Heart left ventricle (tissue), 16 donors: ENCODE data around the gene C1QTNF12. TPM values are rescaled to one million over a fixed set of nuclear protein-coding genes. Genes with fewer than 3 reads are reported as not detected.
A peak's percentile ranks its signal among the peaks of the same experiment; 100 is the strongest.

Experiments
- ATAC-seq, 4 donors: fragments of 200-7000 bp; cut with Tn5 transposase; one replicate each; pipeline ENCODE4 v1.9.1; 2020 to 2022; ENCODE audit warnings: moderate library complexity in 4 of 4, mild to moderate bottlenecking in 3 of 4, moderate number of reproducible peaks in 1 of 4
- DNase-seq, 5 donors: peaks; one replicate each; pipeline ENCODE4 v3.0.0-alpha.2; 2020
- H3K27ac ChIP-seq, 12 donors: fragments of 200-600 bp; sonication (generic) in 4 of 12; one replicate each; pipeline versions ENCODE4 v1.5.0 to v1.8.0; 2016 to 2022; ENCODE audit warnings: mild to moderate bottlenecking in 2 of 12
- H3K27me3 ChIP-seq, 9 donors: fragments of 200-600 bp; sonication (generic) in 2 of 9; one replicate each; pipeline versions ENCODE4 v1.5.1 to v1.8.0; 2016 to 2022; ENCODE audit warnings: mild to moderate bottlenecking in 3 of 9
- H3K36me3 ChIP-seq, 9 donors: fragments of 200-600 bp; sonication (generic) in 2 of 9; one replicate each; pipeline versions ENCODE4 v1.5.0 to v1.8.0; 2018 to 2022; ENCODE audit warnings: mild to moderate bottlenecking in 2 of 9
- H3K4me1 ChIP-seq, 12 donors: fragments of 200-600 bp; sonication (generic) in 4 of 12; one replicate each; pipeline versions ENCODE4 v1.5.0 to v1.8.0; 2016 to 2022; ENCODE audit warnings: mild to moderate bottlenecking in 3 of 12
- H3K4me3 ChIP-seq, 12 donors: fragments of 200-600 bp; sonication (generic) in 4 of 12; one replicate each; pipeline versions ENCODE4 v1.5.0 to v1.8.0; 2017 to 2022; ENCODE audit warnings: mild to moderate bottlenecking in 9 of 12, moderate library complexity in 4 of 12
- H3K9me3 ChIP-seq, 12 donors: fragments of 200-600 bp; sonication (generic) in 4 of 12; one replicate each; pipeline versions ENCODE4 v1.5.0 to v1.8.0; 2016 to 2022; ENCODE audit warnings: mild to moderate bottlenecking in 1 of 12
- CTCF ChIP-seq, 12 donors: fragments of 200-600 bp; sonication (generic) in 4 of 12; IDR thresholded peaks; one replicate each; pipeline versions ENCODE4 v1.5.0 to v1.8.0; 2018 to 2022; ENCODE audit warnings: antibody characterized with exemption in 12 of 12, mild to moderate bottlenecking in 5 of 12
- POLR2A ChIP-seq, 2 donors: fragments of 450-650 bp; IDR thresholded peaks; one replicate each; pipeline ENCODE4 v1.6.1; 2017; ENCODE audit warnings: antibody characterized with exemption in 2 of 2, mild to moderate bottlenecking in 2 of 2, moderate library complexity in 2 of 2
- WGBS, 4 donors: extraction: QIAGEN DNeasy Blood & Tissue Kit in 2 of 4; methylation state at CpG; one replicate each; pipeline versions ENCODE4 v1.1.5 to v1.1.7; 2013 to 2018; 5-methylcytosine and 5-hydroxymethylcytosine counted together
- intact Hi-C, 10 donors: fragments of 100-400 bp; cut with DNase I; formaldehyde crosslinking; loops; one replicate each; pipeline versions ENCODE4 v1.11.1 to v1.14.2; 2022
- polyA plus RNA-seq, 2 donors: library from polyadenylated mRNA; stranded (reverse); fragments of 200-250 nt; gene quantifications; one replicate each; pipeline ENCODE4 v1.2.3, GENCODE V29; 2013
- total RNA-seq, 9 donors: library from RNA; depleted of rRNA in 2 of 9; stranded (reverse); fragments of >200 nt in 2 of 9; fragmentation: NEBNext Ultra II Directional in 3 of 9; extraction: Animal tissue kit (Norgen Biotek cat#: 25700) in 3 of 9; gene quantifications; one replicate each; pipeline versions ENCODE4 v1.1.0 to v1.2.4, GENCODE V29; 2016 to 2023
- donor health status: ischemic (EF 13 %, LVEDD 7.1; RV severe dilation, severe dysfunction).
- donor health status: healthy with polysubstance abuse.
- donor health status: DM: no; HTN: yes; CAD: no.
- donor health status: DM: no; HTN: no; CAD: no.
- donor health status: ischemic (EF 25% LVEDD 6.9; RV normal size, moderate dysfunction).
- donor health status: ischemic (EF 25% LVEDD 5.7; RV mildly dilated, moderate dysfunction).
- donor health status: healthy.
- donor health status: DM: yes; HTN: yes; CAD: no.
- donor health status: ischemic (EF 35%, LVEDD 5.7; RV mildly dilated, moderate dysfunction).
- donor health status: nonischemic (EF 11% LVEDD 7.7; RV severe dilation, severe dysfunction).
- donor health status: DM: yes; HTN: yes; CAD: no.
- donor health status: PGD.
- donor health status: ischemic (EF 29% LVEDD 5.4; RV normal size, mild dysfunction).
- donor health status: nonischemic (EF 23%, LVEDD 6.1; RV moderate dilation, normal function).

The C1QTNF12 gene
- total and polyA plus RNA-seq, 11 donors, result 0.72 to 3.5 (median 0.85) TPM; not detected in 2

- TF ChIP-seq POLR2A (IDR thresholded peaks at IDR 0.05), result no peak
- no peak for TF ChIP-seq CTCF (IDR thresholded peaks at IDR 0.05)
- Histone ChIP-seq H3K27me3 (peaks cover 8 to 50% (median 21%) of the 10 kb centered on the region in 9 donors), H3K4me3 (peak within 1 kb of the TSS in 10 of 12 donors; percentile 11 to 49 (median 32)), H3K36me3 (no peaks in the 10 kb centered on the region), H3K4me1 (peaks cover 0 to 36% (median 15%) of the 10 kb centered on the region in 12 donors), H3K9me3 (no peaks in the 10 kb centered on the region), H3K27ac (no peak within 1 kb of the TSS)
- 1 to 12% (median 6%) methylated on average over 26 to 49 of the region's 49 CpGs for WGBS, 4 donors
- ATAC-seq, result peak in 1 of 4 donors; percentile 20
- peak in 4 of 5 donors; percentile 9 to 64 (median 31) for DNase-seq
- intact Hi-C loops, result no loop called here
These were observed 40.1 kb downstream of the C1QTNF12 start, which contains the start of gene TNFRSF18 for GRCh38 chr1:1206376-1206965. TNFRSF18 (minus strand) TSS chr1:1206592; CDS start chr1:1206571, 21 bp downstream.

GRCh38 chr1:1205769-1206375, 40.6 kb downstream of the C1QTNF12 start:
- TF ChIP-seq CTCF (IDR thresholded peaks at IDR 0.05) (no peak), POLR2A (IDR thresholded peaks at IDR 0.05) (no peak)
- 13 to 27% (median 23%) methylated on average over 21 to 31 of the region's 31 CpGs for WGBS, 4 donors
- Histone ChIP-seq H3K27me3 (peaks cover 8 to 56% (median 22%) of the 10 kb centered on the region in 9 donors), H3K9me3 (no peaks in the 10 kb centered on the region), H3K36me3 (no peaks in the 10 kb centered on the region), H3K27ac (no peak overlapping the region), H3K4me1 (peaks cover 0 to 38% (median 18%) of the 10 kb centered on the region in 12 donors), H3K4me3 (peak overlapping the region in 10 of 12 donors; percentile 11 to 49 (median 32))
- ATAC-seq, result no peak
- DNase-seq, result peak in 4 of 5 donors; percentile 6 to 60 (median 22)
- intact Hi-C loops, result no loop called here

GRCh38 chr1:1204998-1205768, 41.3 kb downstream of the C1QTNF12 start:
- 85 to 91% (median 88%) methylated on average over 15 to 19 of the region's 19 CpGs for WGBS, 4 donors
- Histone ChIP-seq H3K4me3 (peak overlapping the region in 1 of 12 donors; percentile 49), H3K27ac (no peak overlapping the region), H3K27me3 (peaks cover 8 to 63% (median 23%) of the 10 kb centered on the region in 9 donors), H3K36me3 (no peaks in the 10 kb centered on the region), H3K9me3 (no peaks in the 10 kb centered on the region), H3K4me1 (peaks cover 0 to 45% (median 20%) of the 10 kb centered on the region in 12 donors)
- TF ChIP-seq CTCF (IDR thresholded peaks at IDR 0.05) (no peak), POLR2A (IDR thresholded peaks at IDR 0.05) (no peak)
- DNase-seq, result peak in 4 of 5 donors; percentile 6 to 49 (median 16)
- no peak for ATAC-seq
- intact Hi-C loops, result loop anchor here in 1 of 10 donors (5.0 kb wide), 1 partner anchor 43 kb away; no protein-coding TSS in a partner anchor
